SH-SY5Y (cell line): ENCODE results near the gene RPL19.

Experiments used
- GATA2 ChIP-seq: IDR thresholded peaks from 2 replicates; pipeline ENCODE4 v1.6.1; 2011; ENCODE audit warnings: mild to moderate bottlenecking, low read depth, low read length
- GATA3 ChIP-seq: IDR thresholded peaks from 2 replicates; pipeline ENCODE4 v1.6.1; 2011; ENCODE audit warnings: low read depth, mild to moderate bottlenecking, low read length, moderate library complexity

GRCh38 chr17:39161962-39162361, 38.1 kb upstream of the RPL19 start:
- TF ChIP-seq GATA3, result no peak
- TF ChIP-seq GATA2, result no peak
